T-helper 1 cell treated with Interleukin-12 subunit alpha and Interleukin-12 subunit beta and Interleukin-4 antibody, amounts not matched to agents 30 ng/mL and 1 ng/mL, for 36 hours (primary cell): ENCODE measurements around the gene TRIM5. TPM values are rescaled to one million over a fixed set of nuclear protein-coding genes. Genes with fewer than 3 reads are reported as not detected.

Experiments
- intact Hi-C: fragments of 100-400 bp; cut with micrococcal nuclease; formaldehyde crosslinking; loops from one replicate; pipeline ENCODE4 v1.15.1; 2024
- total RNA-seq: library from RNA; stranded (reverse); gene quantifications from 2 replicates; pipeline ENCODE4 v1.2.3, GENCODE V29; 2022

Gene TRIM5
- total RNA-seq, 1 donor from 2014 or later: 22.1 TPM

GRCh38 chr11:5631417-5631816, 53.5 kb downstream of the TRIM5 start:
- intact Hi-C loops: no loop called here

- intact Hi-C loops: loop anchor here (2.0 to 10.0 kb wide), 3 partner anchors 989 to 1059 kb away; partner anchors contain the start of genes MRPL17, TAF10, TPP1 and TRIM68
Measured at GRCh38 chr11:5626196-5626595, 58.7 kb downstream of the TRIM5 start.

- intact Hi-C loops: loop anchor here (1.0 to 10.0 kb wide), 3 partner anchors 856 to 1060 kb away; partner anchors contain the start of genes ARFIP2, MRPL17, TAF10 and TIMM10B
Measured at GRCh38 chr11:5625281-5625680, 59.6 kb downstream of the TRIM5 start.

- intact Hi-C loops: loop anchor here (1.0 to 10.0 kb wide), 9 partner anchors 24 to 1231 kb away; partner anchors contain the start of genes ARFIP2, FHIP1B, MRPL17 and OR52N2
Measured at GRCh38 chr11:5624489-5625279, 60.2 kb downstream of the TRIM5 start, which contains the start of gene TRIM34. Gene TRIM34, plus strand, starts transcription at chr11:5625001. Its CDS starts 7,331 bp downstream, at chr11:5632332.

GRCh38 chr11:5622802-5623201, 62.1 kb downstream of the TRIM5 start:
- intact Hi-C loops: loop anchor here (10.0 kb wide), 2 partner anchors 992 to 1062 kb away; partner anchors contain the start of genes MRPL17, TAF10 and TPP1

GRCh38 chr11:5621580-5621979, 63.3 kb downstream of the TRIM5 start:
- intact Hi-C loops: loop anchor here (10.0 kb wide), 2 partner anchors 993 to 1063 kb away; partner anchors contain the start of genes MRPL17, TAF10 and TPP1

- intact Hi-C loops: loop anchor here (10.0 kb wide), 2 partner anchors 994 to 1064 kb away; partner anchors contain the start of genes MRPL17, TAF10 and TPP1
Measured at GRCh38 chr11:5620651-5621521, 64.0 kb downstream of the TRIM5 start.

- intact Hi-C loops: no loop called here
Measured at GRCh38 chr11:5618807-5619206, 66.1 kb downstream of the TRIM5 start.

Other genes starting within 250 kb of the TRIM5 start
- not detected in 2 replicates for gene OR51I1, start 243.6 kb downstream of the TRIM5 start, total RNA-seq
- gene OR51I2, start 235.8 kb downstream of the TRIM5 start, total RNA-seq: not detected in 2 replicates
- not detected in 2 replicates for gene OR52D1, start 196.4 kb downstream of the TRIM5 start, total RNA-seq
- gene UBQLN3, start 175.1 kb downstream of the TRIM5 start, total RNA-seq: 0.20 TPM in 1 of 2 replicates, not detected in the other
- 0.12 and 0.34 TPM in 2 replicates for gene UBQLNL, start 168.4 kb downstream of the TRIM5 start, total RNA-seq
- 0.20 TPM in 1 of 2 replicates, not detected in the other for gene OR52H1, start 136.5 kb downstream of the TRIM5 start, total RNA-seq
- gene OR52B6, start 104.2 kb downstream of the TRIM5 start, total RNA-seq: not detected in 2 replicates
- 0.07 and 0.10 TPM in 2 replicates for gene TRIM6, start 88.4 kb downstream of the TRIM5 start, total RNA-seq
- gene TRIM34, start 60.1 kb downstream of the TRIM5 start, total RNA-seq: 9.7 and 9.8 TPM in 2 replicates
- 280 and 282 TPM in 2 replicates for gene TRIM22, start 4.7 kb upstream of the TRIM5 start, total RNA-seq
- 0.17 and 0.37 TPM in 2 replicates for gene OR56B1, start 51.4 kb upstream of the TRIM5 start, total RNA-seq
- gene OR52N4, start 69.2 kb upstream of the TRIM5 start, total RNA-seq: 1.1 and 1.9 TPM in 2 replicates
- not detected in 2 replicates for gene OR52N5, start 98.3 kb upstream of the TRIM5 start, total RNA-seq
- not detected in 2 replicates for gene OR52N1, start 106.2 kb upstream of the TRIM5 start, total RNA-seq
- not detected in 2 replicates for gene OR52N2, start 123.8 kb upstream of the TRIM5 start, total RNA-seq
- not detected in 2 replicates for gene OR52E6, start 156.8 kb upstream of the TRIM5 start, total RNA-seq
- not detected in 2 replicates for gene OR52E8, start 172.6 kb upstream of the TRIM5 start, total RNA-seq
- not detected in 2 replicates for gene OR52E4, start 195.6 kb upstream of the TRIM5 start, total RNA-seq
- not detected in 2 replicates for gene OR52E5, start 208.1 kb upstream of the TRIM5 start, total RNA-seq